ENCODE data around the gene RACK1.

The RACK1 gene

GRCh38 chr5:181204826-181205760 lies 38.6 kb downstream of the RACK1 start, which contains the start of gene TRIM7:
Gene TRIM7, minus strand, starts transcription at chr5:181205196. Its CDS starts 86 bp downstream, at chr5:181205110.
- no peak for TF ChIP-seq GATA1 (IDR thresholded peaks at IDR 0.05; ENCODE audit: low read depth, low read length)
- TF ChIP-seq POLR2A (IDR thresholded peaks at IDR 0.05; ENCODE audit: low read length): no peak
- DNase-seq: no peak

GRCh38 chr5:181204113-181204825 lies 39.4 kb downstream of the RACK1 start:
- TF ChIP-seq POLR2A (IDR thresholded peaks at IDR 0.05; ENCODE audit: low read length): no peak
- no peak for TF ChIP-seq GATA1 (IDR thresholded peaks at IDR 0.05; ENCODE audit: low read depth, low read length)
- no peak for DNase-seq

- no peak for TF ChIP-seq GATA1 (IDR thresholded peaks at IDR 0.05; ENCODE audit: low read depth, low read length)
- no peak for TF ChIP-seq POLR2A (IDR thresholded peaks at IDR 0.05; ENCODE audit: low read length)
- no peak for DNase-seq
Measured at GRCh38 chr5:181203777-181204112, 40.0 kb downstream of the RACK1 start.

- no peak for DNase-seq
- TF ChIP-seq POLR2A (IDR thresholded peaks at IDR 0.05; ENCODE audit: low read length) (no peak), GATA1 (IDR thresholded peaks at IDR 0.05; ENCODE audit: low read depth, low read length) (no peak)
Measured at GRCh38 chr5:181203093-181203711, 40.5 kb downstream of the RACK1 start.

GRCh38 chr5:181200816-181201215 lies 42.9 kb downstream of the RACK1 start:
- no peak for TF ChIP-seq GATA1 (IDR thresholded peaks at IDR 0.05; ENCODE audit: low read depth, low read length)
- TF ChIP-seq POLR2A (IDR thresholded peaks at IDR 0.05; ENCODE audit: low read length): no peak

GRCh38 chr5:181199881-181200638 lies 43.6 kb downstream of the RACK1 start:
- DNase-seq: no peak
- no peak for TF ChIP-seq GATA1 (IDR thresholded peaks at IDR 0.05; ENCODE audit: low read depth, low read length)
- TF ChIP-seq POLR2A (IDR thresholded peaks at IDR 0.05; ENCODE audit: low read length): no peak

More at GRCh38 chr5:181200816-181201215, 42.9 kb downstream of the RACK1 start:
- no peak for DNase-seq

GRCh38 chr5:181198905-181199519 lies 44.7 kb downstream of the RACK1 start:
- DNase-seq: no peak
- TF ChIP-seq GATA1 (IDR thresholded peaks at IDR 0.05; ENCODE audit: low read depth, low read length) (no peak), POLR2A (IDR thresholded peaks at IDR 0.05; ENCODE audit: low read length) (no peak)

GRCh38 chr5:181198106-181198685 lies 45.5 kb downstream of the RACK1 start:
- no peak for TF ChIP-seq GATA1 (IDR thresholded peaks at IDR 0.05; ENCODE audit: low read depth, low read length)
- TF ChIP-seq POLR2A (IDR thresholded peaks at IDR 0.05; ENCODE audit: low read length): no peak
- DNase-seq: no peak

- DNase-seq: no peak
- TF ChIP-seq GATA1 (IDR thresholded peaks at IDR 0.05; ENCODE audit: low read depth, low read length): no peak
- TF ChIP-seq POLR2A (IDR thresholded peaks at IDR 0.05; ENCODE audit: low read length): no peak
Measured at GRCh38 chr5:181197326-181197951, 46.3 kb downstream of the RACK1 start.

GRCh38 chr5:181195249-181195761 lies 48.4 kb downstream of the RACK1 start:
- no peak for DNase-seq
- TF ChIP-seq GATA1 (IDR thresholded peaks at IDR 0.05; ENCODE audit: low read depth, low read length) (no peak), POLR2A (IDR thresholded peaks at IDR 0.05; ENCODE audit: low read length) (no peak)

- DNase-seq: no peak
- TF ChIP-seq POLR2A (IDR thresholded peaks at IDR 0.05; ENCODE audit: low read length): no peak
- no peak for TF ChIP-seq GATA1 (IDR thresholded peaks at IDR 0.05; ENCODE audit: low read depth, low read length)
Measured at GRCh38 chr5:181194489-181195248, 49.0 kb downstream of the RACK1 start.
